Karpas-422 (cell line): Measurements from ENCODE around the gene STEEP1. TPM values are rescaled to one million over a fixed set of nuclear protein-coding genes. Genes with fewer than 3 reads are reported as not detected.

ENCODE experiments used
- DNase-seq: peaks from one replicate; pipeline ENCODE4 v3.0.0-alpha.2; 2015
- H2AFZ ChIP-seq: fragments of 200-600 bp; sonication (generic); 2 replicates; pipeline ENCODE4 v1.6.1; 2014; ENCODE audit warnings: antibody characterized with exemption, low read length, mixed read lengths
- H3K27ac ChIP-seq: fragments of 200-600 bp; sonication (generic); 2 replicates; pipeline ENCODE4 v1.5.1; 2014; ENCODE audit warnings: mild to moderate bottlenecking, low read length, moderate library complexity
- H3K27me3 ChIP-seq: fragments of 200-600 bp; sonication (generic); 2 replicates; pipeline ENCODE4 v1.6.1; 2014; ENCODE audit warnings: low read length, mixed read lengths
- H3K36me3 ChIP-seq: fragments of 200-600 bp; sonication (generic); 2 replicates; pipeline ENCODE4 v1.6.1; 2014; ENCODE audit warnings: low read length, mixed read lengths; ENCODE audit not compliant: insufficient read depth
- H3K4me1 ChIP-seq: fragments of 200-600 bp; sonication (generic); 2 replicates; pipeline ENCODE4 v1.6.1; 2014; ENCODE audit warnings: mild to moderate bottlenecking, low read length, mixed read lengths
- H3K4me2 ChIP-seq: fragments of 200-600 bp; sonication (generic); 2 replicates; pipeline ENCODE4 v1.6.1; 2014; ENCODE audit warnings: low read length, low read depth, mild to moderate bottlenecking; ENCODE audit not compliant: poor library complexity, severe bottlenecking
- H3K4me3 ChIP-seq: fragments of 200-600 bp; sonication (generic); 2 replicates; pipeline ENCODE4 v1.5.1; 2014; ENCODE audit warnings: mild to moderate bottlenecking, antibody characterized with exemption, low read length, mixed read lengths
- H3K79me2 ChIP-seq: fragments of 200-600 bp; sonication (generic); 2 replicates; pipeline ENCODE4 v1.6.1; 2014; ENCODE audit warnings: mild to moderate bottlenecking, low read length, mixed read lengths
- H3K9ac ChIP-seq: fragments of 200-600 bp; sonication (generic); 2 replicates; pipeline ENCODE4 v1.6.0; 2014; ENCODE audit warnings: low read length
- H3K9me2 ChIP-seq: fragments of 200-600 bp; sonication (generic), shearing (Covaris generic); replicated peaks from 2 replicates; pipeline ENCODE4 v1.6.0; 2014; ENCODE audit warnings: mild to moderate bottlenecking, low read length, moderate library complexity; ENCODE audit not compliant: insufficient read depth
- H3K9me3 ChIP-seq: fragments of 300-700, 200-600 bp; sonication (generic); 2 replicates; pipeline ENCODE4 v1.6.1; 2014; ENCODE audit warnings: low read length, mixed read lengths
- H4K20me1 ChIP-seq: fragments of 200-600 bp; sonication (generic); 2 replicates; pipeline ENCODE4 v1.6.1; 2014; ENCODE audit warnings: mild to moderate bottlenecking, antibody characterized with exemption, low read length, low read depth; ENCODE audit not compliant: insufficient read depth
- total RNA-seq: library from RNA; depleted of rRNA; stranded (reverse); fragments of >200 nt; shearing (Covaris generic); gene quantifications from 2 replicates; pipeline ENCODE4 v1.2.3, GENCODE V29; 2014; ENCODE audit warnings: low replicate concordance

Gene STEEP1
- total RNA-seq, 1 experiment from 2014 or later: 36.7 TPM

GRCh38 chrX:119589810-119590209 is 24.6 kb upstream of the STEEP1 start:
- Histone ChIP-seq H3K79me2 (0 out of 2 replicates have a peak, but pooled peaks cover 4% of the 10 kb centered on the region), H2AFZ (no peak overlapping the region), H4K20me1 (no peaks in the 10 kb centered on the region), H3K4me2 (no peak overlapping the region), H3K4me3 (no peak overlapping the region), H3K27ac (no peak overlapping the region), H3K27me3 (no peaks in the 10 kb centered on the region), H3K4me1 (peaks cover 20% of the 10 kb centered on the region), H3K9ac (no peak overlapping the region), H3K36me3 (peaks cover 8% of the 10 kb centered on the region; the same call in 1 of the 2 replicates), H3K9me3 (no peaks in the 10 kb centered on the region), H3K9me2 (no peaks in the 10 kb centered on the region)
- DNase-seq: no peak

GRCh38 chrX:119583431-119584059 is 18.3 kb upstream of the STEEP1 start:
- peaks cover 7% of the 10 kb centered on the region; the same call in 1 of the 2 replicates for H3K79me2 ChIP-seq
- peak overlapping the region; percentile 16; the same call in 1 of the 2 replicates for H3K27ac ChIP-seq
- H3K4me3 ChIP-seq: no peak overlapping the region
- H3K9me3 ChIP-seq: no peaks in the 10 kb centered on the region
- peaks cover 11% of the 10 kb centered on the region; the same call in 1 of the 2 replicates for H3K36me3 ChIP-seq
- no peak overlapping the region for H3K4me2 ChIP-seq
- H3K9me2 ChIP-seq: no peaks in the 10 kb centered on the region
- no peaks in the 10 kb centered on the region for H4K20me1 ChIP-seq
- no peak for DNase-seq
- H3K27me3 ChIP-seq: no peaks in the 10 kb centered on the region
- H3K4me1 ChIP-seq: peaks cover 43% of the 10 kb centered on the region
- H2AFZ ChIP-seq: no peak overlapping the region
- no peak overlapping the region for H3K9ac ChIP-seq

GRCh38 chrX:119579414-119579813 is 14.2 kb upstream of the STEEP1 start:
- Histone ChIP-seq H3K9ac (peak overlapping the region; percentile 28), H4K20me1 (no peaks in the 10 kb centered on the region), H3K9me2 (no peaks in the 10 kb centered on the region), H3K4me3 (no peak overlapping the region), H3K27me3 (no peaks in the 10 kb centered on the region), H3K9me3 (no peaks in the 10 kb centered on the region), H3K79me2 (peaks cover 28% of the 10 kb centered on the region), H2AFZ (no peak overlapping the region), H3K4me1 (peaks cover 52% of the 10 kb centered on the region), H3K27ac (peak overlapping the region; percentile 88), H3K36me3 (peaks cover 15% of the 10 kb centered on the region; the same call in 1 of the 2 replicates), H3K4me2 (peak overlapping the region; percentile 46)
- peak; percentile 74 for DNase-seq

GRCh38 chrX:119574394-119575266 is 9.4 kb upstream of the STEEP1 start, which contains the start of gene UBE2A:
Gene UBE2A, plus strand, starts transcription at chrX:119574563. Its CDS starts 149 bp downstream, at chrX:119574712.
- Histone ChIP-seq H3K9ac (peak within 1 kb of the TSS; percentile 79), H3K27ac (peak within 1 kb of the TSS; percentile 72), H3K27me3 (no peaks in the 10 kb centered on the region), H3K4me1 (peaks cover 50% of the 10 kb centered on the region), H4K20me1 (no peaks in the 10 kb centered on the region), H3K4me2 (peak within 1 kb of the TSS; percentile 91), H3K4me3 (peak within 1 kb of the TSS; percentile 76), H3K36me3 (peaks cover 4% of the 10 kb centered on the region; the same call in 1 of the 2 replicates), H2AFZ (peak within 1 kb of the TSS; percentile 67; the same call in 1 of the 2 replicates), H3K79me2 (peaks cover 22% of the 10 kb centered on the region), H3K9me3 (no peaks in the 10 kb centered on the region), H3K9me2 (no peaks in the 10 kb centered on the region)
- DNase-seq: peak; percentile 96

- no peaks in the 10 kb centered on the region for H3K9me2 ChIP-seq
- H3K79me2 ChIP-seq: peaks cover 21% of the 10 kb centered on the region
- H3K36me3 ChIP-seq: peaks cover 4% of the 10 kb centered on the region; the same call in 1 of the 2 replicates
- peak; percentile 72 for DNase-seq
- H2AFZ ChIP-seq: peak overlapping the region; percentile 67; the same call in 1 of the 2 replicates
- H3K27me3 ChIP-seq: no peaks in the 10 kb centered on the region
- peak overlapping the region; percentile 72 for H3K27ac ChIP-seq
- H3K4me2 ChIP-seq: peak overlapping the region; percentile 91
- H3K9ac ChIP-seq: peak overlapping the region; percentile 71
- H3K4me3 ChIP-seq: peak overlapping the region; percentile 76
- no peaks in the 10 kb centered on the region for H3K9me3 ChIP-seq
- H3K4me1 ChIP-seq: peaks cover 42% of the 10 kb centered on the region
- no peaks in the 10 kb centered on the region for H4K20me1 ChIP-seq
Observed at GRCh38 chrX:119573840-119574393, 8.7 kb upstream of the STEEP1 start.

- DNase-seq: no peak
- Histone ChIP-seq H3K9me3 (no peaks in the 10 kb centered on the region), H3K36me3 (peaks cover 4% of the 10 kb centered on the region; the same call in 1 of the 2 replicates), H4K20me1 (no peaks in the 10 kb centered on the region), H3K4me3 (peak overlapping the region; percentile 76), H2AFZ (peak overlapping the region; percentile 17; the same call in 1 of the 2 replicates), H3K79me2 (peaks cover 21% of the 10 kb centered on the region), H3K9me2 (no peaks in the 10 kb centered on the region), H3K4me2 (peak overlapping the region; percentile 91), H3K27me3 (no peaks in the 10 kb centered on the region), H3K9ac (peak overlapping the region; percentile 71), H3K27ac (peak overlapping the region; percentile 72), H3K4me1 (peaks cover 36% of the 10 kb centered on the region)
Observed at GRCh38 chrX:119573222-119573621, 8.0 kb upstream of the STEEP1 start.

- Histone ChIP-seq H2AFZ (no peak overlapping the region), H3K9me2 (no peaks in the 10 kb centered on the region), H3K4me1 (peaks cover 11% of the 10 kb centered on the region), H4K20me1 (no peaks in the 10 kb centered on the region), H3K27me3 (no peaks in the 10 kb centered on the region), H3K9me3 (no peaks in the 10 kb centered on the region), H3K4me3 (no peak overlapping the region), H3K79me2 (peaks cover 7% of the 10 kb centered on the region), H3K9ac (no peak overlapping the region), H3K4me2 (no peak overlapping the region), H3K27ac (no peak overlapping the region), H3K36me3 (no peaks in the 10 kb centered on the region)
- DNase-seq: no peak
Observed at GRCh38 chrX:119570351-119570835, 5.2 kb upstream of the STEEP1 start.
